ENCODE results near the gene ALX4.

- TF ChIP-seq, protein P1, sequence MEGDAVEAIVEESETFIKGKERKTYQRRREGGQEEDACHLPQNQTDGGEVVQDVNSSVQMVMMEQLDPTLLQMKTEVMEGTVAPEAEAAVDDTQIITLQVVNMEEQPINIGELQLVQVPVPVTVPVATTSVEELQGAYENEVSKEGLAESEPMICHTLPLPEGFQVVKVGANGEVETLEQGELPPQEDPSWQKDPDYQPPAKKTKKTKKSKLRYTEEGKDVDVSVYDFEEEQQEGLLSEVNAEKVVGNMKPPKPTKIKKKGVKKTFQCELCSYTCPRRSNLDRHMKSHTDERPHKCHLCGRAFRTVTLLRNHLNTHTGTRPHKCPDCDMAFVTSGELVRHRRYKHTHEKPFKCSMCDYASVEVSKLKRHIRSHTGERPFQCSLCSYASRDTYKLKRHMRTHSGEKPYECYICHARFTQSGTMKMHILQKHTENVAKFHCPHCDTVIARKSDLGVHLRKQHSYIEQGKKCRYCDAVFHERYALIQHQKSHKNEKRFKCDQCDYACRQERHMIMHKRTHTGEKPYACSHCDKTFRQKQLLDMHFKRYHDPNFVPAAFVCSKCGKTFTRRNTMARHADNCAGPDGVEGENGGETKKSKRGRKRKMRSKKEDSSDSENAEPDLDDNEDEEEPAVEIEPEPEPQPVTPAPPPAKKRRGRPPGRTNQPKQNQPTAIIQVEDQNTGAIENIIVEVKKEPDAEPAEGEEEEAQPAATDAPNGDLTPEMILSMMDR (IDR thresholded peaks at IDR 0.05): no peak
- no peak for TF ChIP-seq POLR2A (IDR thresholded peaks at IDR 0.05)
Measured at GRCh38 chr11:44258839-44259420, 51.0 kb downstream of the ALX4 start.
